ENCODE data around the gene STK32A. TPM values are rescaled to one million over a fixed set of nuclear protein-coding genes. Genes with fewer than 3 reads are reported as not detected.

The STK32A gene
- total RNA-seq, 1 donor from 2014 or later: 5.3 TPM

DNA sequence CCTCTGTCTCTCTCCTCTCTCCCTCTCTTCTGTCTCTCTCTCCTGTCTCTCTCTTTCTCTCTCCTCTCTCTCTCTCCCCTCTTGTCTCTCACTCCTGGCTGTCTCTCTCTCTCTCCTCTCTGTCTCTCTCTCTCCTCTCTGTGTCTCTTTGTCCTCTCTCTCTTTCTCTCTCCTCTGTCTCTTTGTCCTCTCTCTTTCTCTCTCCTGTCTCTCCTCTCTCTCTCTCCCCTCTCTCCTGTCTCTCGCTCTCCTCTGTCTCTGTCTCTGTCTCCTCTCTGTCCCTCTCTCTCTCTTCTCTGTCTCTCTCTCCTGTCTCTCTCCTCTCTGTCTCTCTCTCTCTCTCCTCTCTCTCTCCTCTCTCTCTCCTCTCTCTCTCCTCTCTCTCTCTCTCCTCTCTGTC lies 25.0 kb downstream of the STK32A start:
- no peak for DNase-seq

DNA sequence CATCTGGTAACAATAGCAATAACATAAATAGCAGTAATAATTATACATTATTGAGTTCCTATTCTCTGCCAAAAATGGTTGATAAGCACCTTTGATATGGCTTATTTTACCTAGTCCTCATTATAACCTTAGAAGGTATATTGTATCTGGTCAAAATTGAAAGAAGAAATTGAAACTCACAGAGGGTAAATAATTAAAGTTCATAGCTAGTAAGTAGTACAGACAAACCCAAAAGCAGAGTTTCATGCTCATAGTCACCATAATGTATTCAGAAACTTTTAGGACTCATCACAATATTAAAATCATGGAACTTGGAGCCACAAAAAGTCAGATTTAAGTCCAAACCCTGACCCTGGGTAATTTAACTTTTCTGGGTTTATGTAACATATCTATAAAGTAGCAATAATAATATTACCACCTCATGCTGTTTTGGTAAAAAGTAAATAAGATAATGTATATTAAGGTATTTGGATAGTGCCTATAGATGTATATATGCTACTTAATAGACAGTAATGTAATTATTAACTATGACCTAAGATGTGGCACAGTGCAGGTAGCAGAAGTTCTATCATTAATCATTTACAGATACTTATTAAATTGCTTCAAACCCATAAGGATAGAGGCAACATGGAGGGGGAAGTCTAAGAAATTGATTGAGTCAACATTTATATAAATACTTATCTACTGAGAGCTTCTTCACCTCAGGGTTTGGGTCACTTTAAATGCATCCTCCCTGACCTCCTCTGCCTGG lies 32.4 kb downstream of the STK32A start:
- no peak for DNase-seq

DNA sequence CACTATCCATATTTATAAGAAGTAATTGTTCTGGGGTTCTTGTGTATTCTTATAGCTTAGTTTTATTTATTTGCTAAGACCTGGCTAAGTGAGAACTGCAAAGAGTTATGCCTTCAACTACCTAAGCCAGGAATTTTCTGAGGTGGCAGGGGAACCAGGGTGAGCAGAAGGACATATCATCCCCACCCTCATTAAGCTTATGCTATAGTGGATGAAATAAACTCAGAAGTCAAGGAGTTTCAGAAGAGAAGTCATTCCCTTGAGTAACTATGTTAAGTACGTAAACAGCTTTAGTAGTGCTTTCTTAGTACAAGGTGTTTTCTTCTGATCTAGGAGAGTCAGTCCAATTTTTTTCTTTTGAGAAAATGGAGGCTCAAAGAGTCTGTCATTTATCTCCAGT lies 41.7 kb downstream of the STK32A start:
- no peak for DNase-seq

DNA sequence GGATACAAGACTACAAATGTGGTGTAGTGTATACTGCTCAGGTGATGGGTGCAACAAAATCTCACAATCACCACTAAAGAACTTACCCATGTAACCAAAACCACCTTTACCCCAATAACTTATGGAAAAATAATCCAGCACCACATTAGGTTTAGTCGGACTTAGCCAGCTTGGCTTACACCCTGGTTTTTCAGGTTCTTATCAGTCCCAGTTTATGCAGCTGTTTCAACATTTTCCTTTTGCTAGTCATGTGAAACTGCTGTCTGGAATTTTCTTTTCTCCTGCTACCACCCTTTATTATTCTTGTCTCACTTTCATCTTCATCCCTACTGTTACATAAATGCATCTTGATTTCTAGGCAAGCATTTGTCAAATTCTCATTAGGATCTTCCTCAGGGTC lies 51.5 kb downstream of the STK32A start:
- DNase-seq: no peak

DNA sequence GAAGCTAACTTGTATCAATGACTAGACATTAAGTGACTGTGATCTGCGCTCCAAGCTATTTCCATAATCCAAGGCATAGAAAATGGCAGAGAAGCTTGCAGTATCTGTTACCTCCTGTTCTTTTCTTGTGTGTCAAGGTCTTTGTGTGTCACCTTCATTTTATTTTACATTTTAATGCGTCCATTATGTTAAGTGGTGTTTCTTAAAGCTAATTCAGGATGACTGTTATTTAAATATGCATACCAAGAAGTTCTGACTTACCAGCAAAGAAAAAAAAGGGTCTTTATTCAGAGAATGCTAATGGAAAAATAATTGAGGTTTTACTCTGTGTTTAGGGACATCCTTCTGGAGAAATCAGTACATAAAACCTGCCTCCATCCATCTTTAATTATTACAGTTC lies 52.3 kb downstream of the STK32A start:
- no peak for DNase-seq

DNA sequence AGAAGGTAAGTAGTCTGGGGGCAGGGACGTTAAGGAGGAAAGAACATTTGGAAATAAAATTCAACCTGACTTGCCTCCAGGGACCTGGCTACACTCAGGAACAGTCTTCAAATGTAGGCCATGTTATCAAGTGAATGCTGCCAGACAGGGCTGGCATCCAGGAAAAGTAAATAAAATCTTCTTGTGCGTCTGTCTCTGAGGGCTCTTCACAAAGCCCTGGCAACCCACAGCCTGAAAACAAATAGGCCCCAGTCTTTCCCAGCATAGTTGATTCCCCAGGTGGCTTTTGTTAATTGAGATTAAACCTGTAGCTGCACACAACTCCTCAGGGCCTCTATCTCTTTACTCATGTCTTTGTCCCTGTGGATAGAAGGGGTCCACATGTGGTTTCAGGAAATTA lies 55.4 kb downstream of the STK32A start:
- DNase-seq: no peak

DNA sequence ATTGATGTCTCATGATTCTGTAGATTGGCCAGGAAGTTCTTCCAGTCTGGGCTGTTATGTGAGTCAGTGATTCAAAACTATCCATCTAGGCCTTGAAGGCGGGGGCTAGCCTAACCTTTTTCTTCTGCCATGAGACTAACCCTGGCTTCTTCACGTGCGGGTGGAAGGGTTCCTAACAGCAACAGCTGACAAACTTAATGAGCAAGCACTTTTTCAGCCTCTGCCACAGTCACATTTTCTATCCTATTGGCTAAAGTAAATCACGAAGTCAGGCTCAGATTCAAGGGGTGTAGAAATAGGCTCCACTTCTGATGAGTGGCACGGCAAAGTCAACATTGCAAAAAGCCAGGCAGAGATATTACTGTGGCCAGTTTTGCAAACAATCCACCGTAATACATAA lies 68.4 kb downstream of the STK32A start:
- DNase-seq: no peak

DNA sequence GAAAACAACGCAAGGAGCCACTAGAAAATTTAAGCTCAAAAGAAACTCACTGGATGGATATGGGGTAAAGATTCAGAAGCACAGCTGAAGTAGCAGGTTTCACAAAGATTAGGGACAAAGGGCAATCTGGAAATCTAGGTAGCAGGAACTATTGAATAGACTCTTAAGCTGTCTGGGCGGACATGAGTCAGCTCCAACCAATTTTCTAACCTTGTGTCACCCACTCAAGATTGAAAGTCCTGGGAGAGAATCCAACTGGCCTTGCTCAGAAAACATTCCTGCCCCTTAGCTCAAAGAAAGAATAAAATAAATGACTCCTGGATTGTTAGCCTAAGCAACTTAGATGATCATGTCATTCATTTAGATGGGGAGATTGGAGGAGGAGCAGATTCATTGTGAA lies 69.2 kb downstream of the STK32A start:
- no peak for DNase-seq

DNA sequence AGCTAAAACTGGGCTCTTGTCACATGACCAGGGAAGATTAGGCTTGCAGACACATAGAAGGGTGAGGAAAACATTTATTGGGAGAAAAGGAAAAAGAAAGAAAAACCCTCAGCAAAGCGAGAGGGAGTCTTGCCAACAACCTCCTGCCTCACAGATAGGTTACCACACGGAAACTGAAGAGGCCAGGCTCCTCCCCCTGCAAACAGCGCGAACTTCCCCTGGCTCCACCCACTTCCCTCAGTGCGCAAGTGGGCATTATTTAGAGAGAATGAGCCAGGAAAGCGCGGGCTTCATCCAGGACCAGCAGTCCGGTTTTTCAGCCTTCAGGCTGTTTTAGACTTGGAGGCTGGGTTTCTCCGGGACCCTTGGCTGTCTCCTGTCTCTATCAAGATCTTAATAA lies 70.3 kb downstream of the STK32A start:
- no peak for DNase-seq

DNA sequence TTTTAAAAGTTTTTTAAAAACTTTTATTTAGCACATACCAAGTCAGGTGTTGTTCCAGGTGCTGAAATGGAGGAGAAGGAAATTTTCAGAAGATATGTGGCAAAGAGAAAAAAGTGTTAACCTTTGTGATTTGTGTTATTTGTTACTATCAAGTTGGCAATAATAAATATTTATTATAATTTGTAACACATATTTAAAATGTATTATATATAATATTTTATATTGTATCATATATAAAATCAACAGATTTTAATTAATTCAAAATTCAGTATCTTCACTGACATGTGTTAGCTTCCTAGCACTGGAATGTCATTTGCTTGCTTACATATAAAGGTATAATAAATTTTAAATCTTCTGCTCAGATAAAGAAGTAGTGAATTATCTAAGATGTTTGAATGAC lies 71.5 kb downstream of the STK32A start:
- DNase-seq: no peak

DNA sequence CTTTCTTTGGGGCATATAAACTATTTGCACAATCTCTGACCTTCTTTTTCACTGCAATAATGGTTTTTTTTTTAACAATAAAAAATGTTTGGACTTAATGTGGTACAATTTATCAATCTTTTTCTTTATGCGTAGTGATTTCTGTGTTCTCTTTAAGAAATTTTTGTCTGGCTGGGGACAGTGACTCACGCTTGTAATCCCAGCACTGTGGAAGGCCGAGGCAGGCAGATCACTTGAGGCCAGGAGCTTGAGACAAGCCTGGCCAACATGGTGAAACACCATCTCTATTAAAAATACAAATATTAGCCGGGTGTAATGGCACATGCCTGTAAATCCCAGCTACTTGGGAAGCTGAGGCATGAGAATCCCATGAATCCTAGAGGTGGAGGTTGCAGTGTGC lies 72.3 kb downstream of the STK32A start:
- no peak for DNase-seq

DNA sequence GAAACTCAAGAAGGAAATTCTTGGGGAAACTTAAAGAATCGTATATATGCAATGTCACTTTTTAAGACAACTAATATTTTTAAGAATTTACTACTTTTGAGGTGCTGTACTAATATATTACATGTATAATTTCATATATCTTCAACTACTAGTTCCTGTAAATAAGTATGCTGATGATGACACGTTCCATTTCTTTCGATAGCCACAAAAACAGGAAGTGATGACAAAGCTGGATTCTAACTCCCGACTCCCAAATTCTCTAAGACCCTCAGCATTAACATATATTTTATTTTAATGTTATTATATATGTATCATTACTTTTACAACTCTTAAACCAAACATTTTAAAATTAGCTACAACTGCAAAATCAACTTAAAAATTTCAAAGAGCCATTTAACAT lies 74.8 kb downstream of the STK32A start:
- DNase-seq: no peak

DNA sequence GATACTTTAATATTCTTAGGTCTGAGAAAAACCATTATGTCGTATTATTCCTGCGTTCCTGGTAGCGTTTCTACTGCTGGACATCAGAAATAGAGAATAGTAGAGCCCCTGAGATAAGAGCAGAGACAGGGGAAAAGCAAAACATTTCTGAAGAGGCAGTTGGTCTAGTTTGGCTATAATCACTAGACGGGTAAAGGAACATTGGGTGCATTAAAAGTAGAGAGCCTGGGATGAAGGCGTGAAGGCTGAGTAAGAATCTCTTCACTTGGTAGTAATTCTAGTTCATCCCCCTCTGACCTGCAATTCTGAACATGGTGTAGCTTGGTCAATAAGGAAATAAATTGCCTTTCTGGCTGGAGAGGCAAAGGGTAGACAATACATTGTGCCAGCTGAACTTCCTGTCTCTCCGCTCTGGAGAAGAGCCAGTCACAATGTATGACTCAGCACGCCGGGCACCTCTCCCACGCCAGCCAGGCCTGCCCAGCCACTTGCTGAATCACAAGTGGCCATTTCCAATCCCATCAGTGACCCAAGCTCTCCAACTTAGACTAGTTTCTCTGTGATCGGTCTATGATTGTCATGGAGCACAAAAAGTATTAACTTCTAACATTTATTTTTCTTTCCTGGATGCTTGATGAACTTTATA lies 75.4 kb downstream of the STK32A start:
- peak; percentile 32 for DNase-seq

DNA sequence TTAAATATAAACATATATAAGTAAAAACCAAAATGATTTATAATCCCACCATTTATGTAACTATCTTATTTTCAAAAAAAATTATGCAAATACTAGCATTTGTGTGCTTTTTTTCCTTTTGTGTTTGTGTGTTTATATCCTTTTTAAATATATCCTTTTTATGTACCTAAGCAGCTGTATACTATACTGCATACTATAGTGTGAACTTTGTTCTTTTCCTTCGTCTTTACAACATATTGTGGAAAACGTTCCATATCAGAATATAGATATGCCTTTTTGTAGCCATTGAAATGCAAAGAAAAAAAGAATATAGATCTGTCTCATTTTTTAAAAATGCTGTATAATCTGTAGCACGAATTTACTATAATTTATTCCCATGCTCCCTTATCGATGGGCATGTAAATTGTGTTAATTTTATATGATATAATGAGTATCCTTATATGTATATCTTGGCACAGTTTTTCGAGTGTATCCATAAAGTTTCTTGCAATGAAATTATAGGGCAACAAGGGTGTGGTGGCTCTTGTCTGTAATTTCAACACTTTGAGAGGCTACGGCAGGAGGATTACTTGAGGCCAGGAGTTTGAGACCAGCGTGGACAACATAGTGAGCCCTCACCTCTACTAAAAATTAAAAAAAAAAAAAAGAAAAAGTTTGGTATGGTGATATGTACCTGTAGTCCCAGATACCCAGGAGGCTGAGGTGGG lies 83.3 kb downstream of the STK32A start:
- DNase-seq: no peak

DNA sequence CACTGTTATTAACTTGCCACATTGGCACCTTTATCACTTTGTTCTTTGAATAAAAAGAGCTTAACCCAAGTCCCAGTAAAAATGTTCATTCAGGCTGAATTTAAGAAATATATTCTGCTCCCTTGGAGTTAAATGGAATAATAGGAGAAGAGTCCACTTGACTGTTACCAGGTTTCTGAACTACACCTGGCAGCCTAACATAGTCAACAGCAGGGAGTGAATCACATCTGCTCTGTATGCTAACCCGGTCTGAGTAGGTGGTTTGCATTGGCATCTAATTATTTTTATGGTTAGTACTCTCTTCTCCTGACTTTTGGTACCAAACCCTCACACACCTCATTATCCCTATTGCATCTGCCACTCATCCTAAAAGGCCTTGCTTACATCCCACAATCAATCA lies 86.7 kb downstream of the STK32A start:
- no peak for DNase-seq

DNA sequence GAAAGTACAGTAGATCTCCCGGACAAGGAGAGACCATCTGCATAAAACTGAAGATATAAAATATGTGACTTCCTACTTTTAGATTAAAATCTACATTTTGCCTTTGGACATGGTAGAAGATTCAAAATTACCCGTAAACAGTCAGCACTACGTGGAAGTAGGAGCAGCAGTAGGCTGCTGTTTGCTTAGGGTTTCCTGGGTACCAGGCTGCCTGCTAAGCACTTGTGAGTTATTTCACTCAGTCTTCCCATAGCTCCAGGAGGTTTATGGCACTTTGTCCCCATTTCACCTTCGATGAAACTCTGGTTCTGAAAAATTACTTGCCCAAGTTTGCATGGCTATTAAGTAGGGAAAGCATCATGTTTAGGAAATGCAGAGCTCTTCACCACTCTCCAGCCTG lies 92.6 kb downstream of the STK32A start:
- DNase-seq: no peak

DNA sequence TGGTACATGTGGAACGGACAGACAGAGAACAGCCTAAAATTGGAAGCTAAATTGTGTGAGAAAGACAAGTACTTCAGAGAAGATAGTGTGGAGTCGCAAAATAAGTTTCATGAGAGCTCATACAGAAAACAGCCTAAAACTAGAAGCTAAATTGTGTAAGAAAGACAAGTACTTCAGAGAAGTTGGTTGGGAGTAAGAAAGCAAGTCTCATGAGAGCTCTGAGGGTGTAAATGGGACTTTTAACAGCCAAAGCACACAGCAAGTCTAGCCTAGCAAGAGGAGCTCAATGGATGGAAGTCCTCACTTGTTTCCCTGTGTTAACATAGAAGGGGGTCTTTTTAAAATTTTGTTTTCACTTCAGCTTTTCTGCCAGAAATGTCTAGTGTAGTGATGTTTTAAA lies 93.1 kb downstream of the STK32A start:
- DNase-seq: no peak

DNA sequence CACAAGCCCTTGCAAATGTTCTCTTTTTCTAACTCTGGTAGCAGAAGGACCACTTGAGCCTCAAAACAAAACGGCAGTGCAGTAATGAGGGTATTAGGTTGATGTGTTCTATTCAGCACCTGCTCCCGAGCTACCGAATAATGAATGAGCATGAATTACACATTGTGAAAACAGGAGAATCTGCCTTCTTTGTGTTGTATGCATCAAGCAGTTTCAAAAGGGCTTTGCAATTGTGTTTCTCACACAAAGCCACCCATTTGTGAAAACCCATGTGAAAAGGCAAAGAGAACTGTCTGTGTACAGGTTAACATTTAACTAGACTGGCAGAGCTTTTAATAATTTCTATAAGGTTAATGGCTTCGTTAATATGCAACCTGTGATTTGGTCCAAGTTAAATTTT lies 97.8 kb downstream of the STK32A start:
- DNase-seq: no peak

DNA sequence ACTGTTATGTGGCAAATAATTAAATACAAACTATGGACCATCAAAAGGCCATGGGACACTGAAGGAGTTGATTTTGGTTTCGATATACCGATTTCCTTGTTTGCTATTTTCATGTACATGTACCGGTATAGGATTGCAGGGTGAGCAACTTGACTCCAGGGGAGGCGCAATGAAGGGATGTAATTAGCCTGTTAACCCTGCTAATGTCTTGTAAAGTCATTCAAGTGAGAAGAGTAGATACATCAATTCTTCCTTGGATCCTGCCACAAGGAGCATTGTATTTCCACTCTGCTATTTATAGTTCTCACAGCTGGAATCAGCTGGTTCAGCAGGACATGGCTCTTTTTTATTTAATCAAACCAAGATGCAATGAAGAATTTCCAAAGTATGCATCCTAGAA lies 102.0 kb downstream of the STK32A start:
- no peak for DNase-seq

DNA sequence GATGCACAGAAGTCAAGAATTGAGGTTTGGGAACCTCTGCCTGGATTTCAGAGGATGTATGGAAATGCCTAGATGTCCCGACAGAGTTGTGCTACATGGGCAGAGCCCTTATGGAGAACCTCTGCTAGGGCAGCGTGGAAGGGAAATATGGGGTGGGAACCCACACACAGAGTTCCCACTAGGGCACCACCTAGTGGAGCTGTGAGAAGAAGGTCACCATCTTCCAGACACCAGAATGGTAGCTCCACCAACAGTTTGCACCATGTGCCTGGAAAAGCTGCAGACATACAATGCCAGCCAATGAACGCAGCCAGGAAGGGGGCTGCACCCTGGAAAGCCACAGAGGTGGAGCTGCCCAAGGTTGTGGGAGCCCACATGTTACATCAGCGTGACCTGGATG lies 104.5 kb downstream of the STK32A start:
- DNase-seq: no peak

DNA sequence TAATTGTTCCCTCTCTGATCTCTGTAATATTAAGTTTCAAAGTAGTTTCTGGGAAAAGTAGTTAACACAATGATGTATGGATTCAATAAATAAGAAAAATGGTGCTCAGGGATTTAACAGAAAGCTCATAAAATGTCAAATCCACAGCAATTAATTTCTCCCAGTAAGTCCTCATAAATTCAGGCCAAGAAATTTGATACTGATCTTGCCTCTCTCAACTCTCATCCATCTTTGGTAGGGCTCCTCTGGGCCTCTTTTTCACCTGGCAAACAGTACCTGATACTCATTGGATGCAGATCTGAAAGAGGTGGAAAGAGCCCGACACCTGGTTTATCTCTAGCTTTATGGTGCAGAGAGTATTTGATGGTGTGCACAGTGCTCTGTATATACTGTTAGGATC lies 106.1 kb downstream of the STK32A start:
- DNase-seq: no peak

DNA sequence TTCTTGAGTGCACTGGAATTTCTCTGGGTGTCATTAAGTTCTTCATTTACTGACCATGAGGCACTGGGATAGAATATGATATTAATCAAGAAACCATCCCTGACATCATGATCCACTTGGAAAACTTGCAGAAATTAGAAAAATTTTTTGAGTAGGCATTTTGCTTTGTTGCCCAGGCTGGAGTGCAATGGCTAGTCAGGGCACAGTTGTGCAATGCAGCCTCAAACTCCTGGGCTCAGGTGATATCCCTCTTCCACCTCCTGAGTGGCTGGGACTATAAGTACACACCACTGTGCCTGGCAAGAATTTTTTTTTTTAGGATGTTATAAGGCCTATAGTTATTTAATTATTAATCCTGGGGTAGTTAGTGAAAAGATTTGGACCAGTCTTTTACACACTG lies 106.5 kb downstream of the STK32A start:
- no peak for DNase-seq

DNA sequence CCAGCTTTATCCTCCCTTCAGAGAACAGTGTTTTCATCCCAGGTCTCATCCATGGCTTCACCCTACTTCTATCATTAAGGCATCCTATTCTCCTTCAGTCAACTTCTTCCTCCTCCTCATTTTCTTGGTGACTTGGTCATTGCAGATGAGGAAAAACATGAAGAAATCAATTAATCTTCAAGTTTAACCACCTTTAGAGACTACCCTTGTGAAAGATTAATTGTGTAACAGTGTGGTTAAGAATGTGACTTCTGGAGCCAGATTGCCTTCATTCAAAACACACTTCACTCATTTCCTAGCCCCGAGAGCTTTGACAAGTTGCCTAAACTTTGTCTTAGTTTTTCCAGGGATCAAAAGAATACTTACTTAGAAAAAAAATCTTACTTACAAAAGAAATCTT lies 110.0 kb downstream of the STK32A start:
- DNase-seq: no peak

DNA sequence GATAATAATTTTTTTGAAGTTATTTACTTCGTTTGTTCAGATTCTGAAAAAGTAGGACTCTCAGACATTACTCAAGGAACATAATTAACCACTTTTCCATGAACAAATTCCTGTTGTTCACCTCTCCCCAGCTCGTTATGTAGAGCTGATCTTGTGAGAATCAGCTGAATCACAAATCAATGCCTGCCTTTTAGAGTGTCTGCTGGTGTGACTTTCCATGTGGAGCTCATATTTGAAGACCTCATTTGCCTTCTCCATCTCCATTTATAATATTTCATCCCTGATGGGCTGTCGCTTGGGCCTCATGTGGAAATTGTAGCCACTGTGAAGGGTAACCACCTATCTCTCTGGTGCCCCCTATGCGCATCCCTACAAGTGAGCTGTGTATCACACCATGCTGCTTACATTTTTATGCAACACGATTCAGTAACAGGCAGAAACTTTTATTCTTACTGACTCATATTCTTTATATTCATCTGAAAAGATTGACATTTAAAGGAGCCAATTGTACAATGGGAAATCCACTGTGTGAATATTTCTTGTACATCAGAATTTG lies 111.3 kb downstream of the STK32A start:
- no peak for DNase-seq

Measured in occipital lobe (tissue), 2 donors.